ENCODE data around the gene TOR1AIP2. TPM values are rescaled to one million over a fixed set of nuclear protein-coding genes. Genes with fewer than 3 reads are reported as not detected.
A peak's percentile ranks its signal among the peaks of the same experiment; 100 is the strongest.

The TOR1AIP2 gene
- total and polyA plus RNA-seq, 11 donors = 12.7 to 73.2 (median 54.5) TPM

DNA sequence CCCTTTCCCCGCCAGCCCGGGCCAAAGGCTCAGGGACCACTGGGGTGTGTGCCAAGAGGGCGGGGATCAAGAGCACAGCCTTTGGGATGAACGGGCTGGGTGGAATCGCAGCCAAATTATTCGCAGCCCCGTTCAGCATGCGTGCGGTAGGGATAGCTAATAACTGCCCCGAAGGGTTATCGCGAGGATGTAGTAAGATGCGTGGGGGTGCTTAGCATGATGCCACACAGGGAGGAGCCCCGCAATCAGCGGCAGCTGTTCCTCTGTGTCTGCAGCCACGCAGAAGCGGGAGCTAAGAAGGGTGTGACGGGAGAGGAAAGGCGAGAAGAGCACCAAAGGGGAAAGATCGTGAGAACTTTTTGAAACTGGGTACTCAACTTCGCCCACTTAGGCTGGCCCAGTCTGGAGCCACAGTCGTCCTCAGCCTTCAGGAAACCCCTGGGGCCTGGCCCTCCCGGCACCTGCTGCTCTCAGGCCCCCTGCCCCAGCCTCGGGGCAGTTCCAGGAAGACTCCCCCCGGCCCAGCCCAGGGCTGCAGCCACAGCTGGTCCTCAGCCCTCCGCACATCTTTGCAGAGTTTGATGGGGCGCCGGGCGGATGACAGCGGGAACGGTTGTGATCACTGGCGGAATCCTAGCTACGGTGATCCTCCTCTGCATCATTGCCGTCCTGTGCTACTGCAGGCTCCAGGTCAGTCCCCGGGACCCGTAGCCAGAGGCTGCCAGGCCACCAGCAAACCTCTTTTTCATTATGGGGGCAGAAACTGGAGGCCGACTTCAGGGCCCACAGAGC is 64.9 kb downstream of the TOR1AIP2 start:
- TF ChIP-seq CTCF (IDR thresholded peaks at IDR 0.05) = no peak
- no peak for TF ChIP-seq POLR2A (IDR thresholded peaks at IDR 0.05)
- intact Hi-C loops (cut with DNase I) = loop anchor here in 1 of 10 donors (10.0 kb wide), 1 partner anchor 728 kb away; the partner anchor contains the start of gene TOR3A
- Histone ChIP-seq H3K27ac (no peak overlapping the region), H3K9me3 (no peaks in the 10 kb centered on the region), H3K4me3 (no peak overlapping the region), H3K27me3 (peaks cover 0 to 29% (median 0%) of the 10 kb centered on the region in 9 donors), H3K36me3 (no peaks in the 10 kb centered on the region), H3K4me1 (peaks cover 0 to 39% (median 31%) of the 10 kb centered on the region in 12 donors)
- no peak for ATAC-seq
- peak in 1 of 5 donors; percentile 36 for DNase-seq
- 79 to 83% (median 81%) methylated on average over 37 of the region's 37 CpGs for WGBS, 4 donors

- WGBS, 4 donors = 75 to 83% (median 77%) methylated on average over 6 to 7 of the region's 7 CpGs
- peaks cover 0 to 18% (median 11%) of the 10 kb centered on the region in 12 donors for H3K4me1 ChIP-seq
- intact Hi-C loops (cut with DNase I) = loop anchor here in 6 of 10 donors (1.0 to 10.0 kb wide), 4 partner anchors 101 to 726 kb away; partner anchors contain the start of gene TOR3A (in 1 of the 6)
- DNase-seq = no peak
- H3K9me3 ChIP-seq = no peaks in the 10 kb centered on the region
- no peak overlapping the region for H3K4me3 ChIP-seq
- no peak for TF ChIP-seq POLR2A (IDR thresholded peaks at IDR 0.05)
- H3K36me3 ChIP-seq = no peaks in the 10 kb centered on the region
- no peak for ATAC-seq
- no peak overlapping the region for H3K27ac ChIP-seq
- peaks cover 0 to 29% (median 0%) of the 10 kb centered on the region in 9 donors for H3K27me3 ChIP-seq
Measured at GRCh38 chr1:179810367-179810715, 67.3 kb downstream of the TOR1AIP2 start.

DNA sequence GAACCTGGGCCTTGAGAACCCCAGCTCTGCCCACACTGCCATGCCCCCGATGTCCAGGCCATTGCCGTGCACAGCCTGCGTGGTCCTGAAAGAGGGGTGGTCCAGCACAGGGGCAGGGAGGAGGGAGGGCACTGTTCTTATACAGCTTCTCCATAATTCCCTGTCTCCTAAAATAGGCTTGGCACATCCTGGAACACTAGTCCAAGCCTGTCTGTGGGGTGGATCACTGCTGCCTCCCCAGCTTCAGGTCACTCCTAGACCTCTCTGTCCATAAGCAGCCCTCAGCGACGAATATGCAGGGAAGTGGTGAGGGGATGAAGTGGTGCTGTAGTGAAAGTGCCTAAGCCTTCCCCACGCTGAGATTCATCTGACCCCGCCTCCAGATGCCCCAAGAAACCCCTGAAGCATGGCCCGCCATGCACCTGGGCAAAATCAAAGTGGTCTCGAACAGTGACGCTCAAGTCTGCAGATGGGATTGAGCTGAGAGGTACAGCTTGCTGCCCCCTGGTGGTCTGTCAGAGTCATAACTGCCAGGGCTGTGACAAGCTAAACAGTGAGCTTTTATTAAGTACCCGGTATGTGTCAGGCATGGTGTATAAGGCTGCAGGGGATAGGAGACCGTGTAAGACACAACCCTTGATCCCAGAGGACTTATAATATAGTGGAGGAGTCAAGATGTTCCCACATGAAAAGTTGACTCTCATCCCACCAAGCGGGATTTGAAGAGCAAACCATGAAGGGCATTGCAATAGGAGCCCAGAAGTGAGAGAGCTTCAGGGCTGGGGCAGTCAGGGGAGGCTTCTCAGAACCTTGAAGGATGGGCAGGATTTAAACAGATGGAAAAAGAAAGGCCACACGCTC is 67.9 kb downstream of the TOR1AIP2 start:
- intact Hi-C loops (cut with DNase I) = loop anchor here in 8 of 10 donors (1.0 to 10.0 kb wide), 5 partner anchors 100 to 725 kb away; partner anchors contain the start of gene TOR3A (in 1 of the 8)
- ATAC-seq = peak in 3 of 4 donors; percentile 56 to 70 (median 69)
- Histone ChIP-seq H3K36me3 (no peaks in the 10 kb centered on the region), H3K27me3 (peaks cover 0 to 29% (median 0%) of the 10 kb centered on the region in 9 donors), H3K27ac (no peak overlapping the region), H3K4me3 (no peak overlapping the region), H3K9me3 (no peaks in the 10 kb centered on the region), H3K4me1 (peaks cover 0 to 14% (median 7%) of the 10 kb centered on the region in 12 donors)
- DNase-seq = peak in 4 of 5 donors; percentile 58 to 63 (median 61)
- no peak for TF ChIP-seq POLR2A (IDR thresholded peaks at IDR 0.05)
- peak; percentile 80 to 93 (median 91) for TF ChIP-seq CTCF (IDR thresholded peaks at IDR 0.05)
- WGBS, 4 donors = 40 to 44% (median 41%) methylated on average over 14 of the region's 14 CpGs

DNA sequence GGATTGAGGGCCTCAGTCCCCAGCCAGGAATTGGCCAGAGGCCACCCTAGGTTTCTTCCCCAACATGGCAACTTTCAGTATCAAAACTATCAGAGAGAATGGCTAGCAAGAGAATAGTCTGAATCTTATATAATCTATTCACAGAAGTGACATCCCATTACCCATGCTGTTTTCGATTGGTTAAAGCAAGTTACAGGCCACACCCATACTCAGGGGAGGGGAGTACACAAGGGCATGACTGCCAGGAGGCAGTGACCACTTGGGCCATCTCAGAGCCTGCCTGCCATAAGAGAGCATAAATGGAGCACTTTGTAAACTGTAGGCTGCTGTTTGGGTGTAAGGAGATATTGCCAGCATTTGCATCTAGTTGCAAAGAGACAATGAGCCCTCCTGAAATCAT is 69.1 kb downstream of the TOR1AIP2 start:
- Histone ChIP-seq H3K27ac (no peak overlapping the region), H3K27me3 (peaks cover 0 to 29% (median 0%) of the 10 kb centered on the region in 9 donors), H3K36me3 (no peaks in the 10 kb centered on the region), H3K4me3 (no peak overlapping the region), H3K9me3 (no peaks in the 10 kb centered on the region), H3K4me1 (peaks cover 0 to 7% (median 3%) of the 10 kb centered on the region in 12 donors)
- DNase-seq = no peak
- 81 to 100% (median 92%) methylated on average over 1 of the region's 1 CpG for WGBS, 4 donors
- intact Hi-C loops (cut with DNase I) = loop anchor here in 1 of 10 donors (2.0 kb wide), 1 partner anchor 102 kb away; no protein-coding TSS in a partner anchor
- TF ChIP-seq POLR2A (IDR thresholded peaks at IDR 0.05) = no peak
- ATAC-seq = no peak
